ENCODE measurements around the gene TNFSF10.

Gene TNFSF10

GRCh38 chr3:172465281-172465680 is 57.9 kb downstream of the TNFSF10 start:
- no peak overlapping the region for H3K27ac ChIP-seq
- DNase-seq (ENCODE audit: low read depth, low spot score) = no peak

- no peak for DNase-seq (ENCODE audit: low read depth, low spot score)
- no peak overlapping the region for H3K27ac ChIP-seq
Observed at GRCh38 chr3:172464306-172464705, 58.9 kb downstream of the TNFSF10 start.

GRCh38 chr3:172461530-172462138 is 61.6 kb downstream of the TNFSF10 start:
- DNase-seq (ENCODE audit: low read depth, low spot score) = no peak
- H3K27ac ChIP-seq = no peak overlapping the region

- no peak overlapping the region for H3K27ac ChIP-seq
- DNase-seq (ENCODE audit: low read depth, low spot score) = no peak
Observed at GRCh38 chr3:172456404-172456803, 66.8 kb downstream of the TNFSF10 start.
